GM20431 (cell line): ENCODE data around the gene PFN2.
"Not testable (repeated sequence)": the region's sequence is repeated elsewhere in the genome, so short reads cannot be mapped to it uniquely, and the experiment has no call there.

Experiments
- in situ Hi-C: fragments of 300-500 bp; cut with MseI, MboI; formaldehyde crosslinking; loops from one replicate; pipeline ENCODE4 v1.15.0; 2020; ENCODE audit warnings: low sequenced_read_pairs; ENCODE audit not compliant: unreplicated experiment

PFN2 gene, protein sequence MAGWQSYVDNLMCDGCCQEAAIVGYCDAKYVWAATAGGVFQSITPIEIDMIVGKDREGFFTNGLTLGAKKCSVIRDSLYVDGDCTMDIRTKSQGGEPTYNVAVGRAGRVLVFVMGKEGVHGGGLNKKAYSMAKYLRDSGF

DNA sequence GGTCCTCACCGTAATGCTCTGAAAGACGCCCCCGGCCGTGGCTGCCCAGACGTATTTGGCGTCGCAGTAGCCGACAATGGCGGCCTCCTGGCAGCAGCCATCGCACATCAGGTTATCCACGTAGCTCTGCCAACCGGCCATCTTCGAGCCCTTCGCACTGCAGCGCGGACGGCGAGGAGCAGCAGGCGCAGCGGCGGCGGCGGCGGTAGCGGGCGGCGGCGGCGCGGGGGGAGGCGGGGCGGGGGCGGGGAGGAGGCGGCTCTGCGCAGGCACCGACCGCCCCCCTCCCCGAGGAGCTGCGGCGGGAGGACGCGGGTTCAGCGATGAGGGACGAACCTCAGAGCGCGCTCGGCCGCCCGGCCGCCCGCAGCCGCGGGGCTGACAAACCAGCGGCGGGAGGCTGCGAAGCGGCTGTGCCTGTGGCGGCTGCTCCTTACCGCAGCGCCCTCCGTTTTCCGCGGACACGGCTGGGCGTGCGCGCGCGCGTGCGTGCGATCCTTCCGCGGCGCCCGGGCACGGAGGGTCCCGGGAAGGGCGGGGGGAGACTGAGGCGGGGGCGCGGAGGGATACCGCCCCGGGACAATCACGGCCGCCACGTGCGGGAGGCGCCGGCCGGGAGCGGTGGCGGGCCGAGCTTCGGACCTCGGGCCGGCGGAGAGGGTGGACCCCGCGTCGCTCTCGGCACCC is at the start of gene PFN2:
TSS of gene PFN2 (minus strand) at position 180 of the 687 bp plus-strand sequence. CDS start at position 141, 39 bp downstream.
- in situ Hi-C loops = loop anchor here (25.0 kb wide), 1 partner anchor 516 kb away; no protein-coding TSS in a partner anchor

DNA sequence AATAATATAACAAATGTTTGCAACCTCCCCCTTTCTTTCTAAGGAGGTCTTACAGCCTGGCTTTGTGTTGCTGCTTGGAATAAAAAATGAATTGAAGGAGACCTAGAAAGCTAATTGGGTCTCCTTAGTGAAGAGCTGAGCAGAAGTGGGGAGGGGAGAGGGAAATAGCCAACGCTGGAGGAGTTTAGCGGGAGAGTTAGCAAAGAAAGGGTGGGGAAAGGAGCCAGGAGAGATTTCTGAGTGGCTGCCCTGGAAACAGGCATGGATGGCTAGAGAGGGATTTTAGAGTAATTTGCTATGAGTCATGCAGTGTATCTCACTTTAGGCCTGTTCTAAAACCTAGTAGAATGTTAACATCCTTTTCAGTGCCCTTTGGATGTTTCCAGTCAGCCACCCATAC is 45.2 kb upstream of the PFN2 start:
- in situ Hi-C loops = no loop called here

DNA sequence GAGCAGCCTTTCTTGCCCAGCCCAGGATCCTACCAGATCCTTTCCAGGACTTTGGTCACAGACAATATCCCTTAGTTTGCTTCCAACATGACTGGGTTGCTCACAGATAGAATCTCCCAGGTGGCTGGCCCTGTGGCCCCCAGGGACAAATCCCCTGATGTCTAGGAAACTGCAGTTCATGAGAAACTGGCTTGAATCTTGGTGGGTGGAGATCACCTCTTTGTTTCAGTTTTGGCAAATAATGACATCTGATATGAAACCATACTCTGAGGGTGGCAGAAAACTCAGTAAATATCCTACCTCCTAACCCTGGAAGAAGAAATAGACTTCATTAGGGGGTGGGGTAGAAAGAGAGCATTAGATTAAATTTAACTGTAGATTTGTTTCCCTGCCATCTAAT is 44.1 kb upstream of the PFN2 start:
- in situ Hi-C loops = no loop called here

DNA sequence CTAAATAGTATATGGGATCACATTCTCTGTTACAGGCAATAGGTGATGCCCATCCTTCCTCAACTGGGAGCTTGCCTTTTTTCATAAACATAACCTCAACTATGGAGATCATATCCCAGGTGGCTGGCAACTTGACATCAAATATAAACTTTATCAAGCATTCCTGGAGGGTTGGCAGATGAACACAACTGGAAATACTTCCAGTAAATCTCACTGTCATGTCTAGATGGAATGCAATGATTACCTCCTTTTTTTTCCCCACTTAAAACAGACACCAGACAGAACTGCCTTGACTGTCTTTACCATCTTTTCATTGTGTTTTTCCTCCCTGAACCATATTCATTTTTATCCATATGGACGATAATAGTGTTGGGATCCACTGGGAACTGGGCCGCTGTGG is 43.1 kb upstream of the PFN2 start:
- in situ Hi-C loops = no loop called here

DNA sequence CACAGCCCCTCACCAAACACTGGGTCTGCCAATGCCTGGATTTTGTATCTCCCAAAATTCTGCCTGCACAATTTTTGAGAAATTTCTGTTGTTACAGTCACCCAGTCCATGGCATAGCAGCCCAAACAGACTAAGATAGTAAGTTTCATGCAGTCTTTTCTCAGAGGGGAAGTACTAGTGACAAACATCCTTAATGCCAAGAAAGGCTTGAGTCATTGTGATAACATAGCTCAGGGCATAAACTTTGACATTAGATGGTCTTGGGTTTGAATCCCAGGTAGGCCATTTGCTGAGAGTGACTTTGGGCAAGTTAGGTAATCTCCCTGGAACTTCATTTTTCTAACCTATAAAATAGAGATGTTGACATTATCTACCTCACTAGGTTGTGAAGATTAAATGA is 36.1 kb upstream of the PFN2 start:
- in situ Hi-C loops = no loop called here

DNA sequence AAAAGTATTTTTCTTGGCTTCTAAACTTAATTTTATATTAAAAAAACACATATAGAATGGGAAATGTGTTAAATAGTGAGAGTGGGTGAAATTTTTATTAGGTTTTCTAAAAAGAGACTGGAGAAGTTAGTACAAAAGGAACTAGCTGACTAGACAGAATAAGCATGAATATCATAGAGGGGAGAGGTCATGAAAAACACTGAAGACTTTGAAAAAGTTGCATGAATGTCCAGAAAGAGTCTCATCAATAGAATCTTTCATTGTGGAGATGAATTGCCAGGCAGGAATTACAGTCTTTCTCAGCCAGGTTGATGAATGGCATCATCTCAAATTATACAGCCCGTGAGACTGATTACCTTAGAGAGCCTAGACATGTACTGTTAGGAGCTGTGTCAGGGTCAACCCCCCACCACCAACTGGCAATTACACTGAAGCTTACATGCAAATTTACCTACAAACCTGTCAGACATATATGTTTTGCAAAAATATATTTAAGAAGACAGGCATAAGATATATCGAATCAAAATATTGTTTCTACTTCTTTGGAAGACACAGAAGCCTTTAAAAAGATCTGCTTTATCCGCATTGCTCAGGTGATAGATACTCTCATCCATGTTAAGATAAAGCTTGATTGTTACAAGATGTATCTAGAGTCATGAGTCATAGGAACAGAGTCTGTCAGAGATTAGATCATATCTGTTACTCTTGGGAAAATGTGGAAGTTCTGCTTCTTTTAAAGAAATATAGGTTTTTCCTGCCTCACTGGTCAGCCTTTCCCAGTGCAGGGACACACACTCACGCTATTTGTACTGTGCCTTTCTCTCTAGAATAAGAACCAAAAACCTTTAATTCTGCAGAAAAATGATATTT is 34.8 kb upstream of the PFN2 start:
- in situ Hi-C loops = no loop called here

DNA sequence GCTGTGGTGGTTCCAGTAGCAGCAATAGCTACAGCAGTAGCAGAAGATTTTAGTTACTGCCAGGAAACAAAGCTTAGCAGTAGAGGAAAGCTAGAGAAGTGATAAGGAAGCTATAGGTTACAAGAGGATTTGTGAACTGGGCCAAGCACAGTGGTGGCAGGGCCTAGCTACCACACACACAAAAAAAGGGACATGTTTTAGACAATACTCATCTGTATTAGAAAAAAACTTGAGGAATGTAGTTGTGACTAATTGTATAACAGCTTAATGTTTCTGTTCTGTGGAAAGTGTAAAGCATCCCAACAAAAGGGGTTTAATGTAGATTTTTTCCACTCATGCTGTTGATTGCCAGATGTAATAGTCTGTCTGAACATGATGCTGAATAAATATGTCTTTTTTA is 29.9 kb upstream of the PFN2 start:
- in situ Hi-C loops = no loop called here

DNA sequence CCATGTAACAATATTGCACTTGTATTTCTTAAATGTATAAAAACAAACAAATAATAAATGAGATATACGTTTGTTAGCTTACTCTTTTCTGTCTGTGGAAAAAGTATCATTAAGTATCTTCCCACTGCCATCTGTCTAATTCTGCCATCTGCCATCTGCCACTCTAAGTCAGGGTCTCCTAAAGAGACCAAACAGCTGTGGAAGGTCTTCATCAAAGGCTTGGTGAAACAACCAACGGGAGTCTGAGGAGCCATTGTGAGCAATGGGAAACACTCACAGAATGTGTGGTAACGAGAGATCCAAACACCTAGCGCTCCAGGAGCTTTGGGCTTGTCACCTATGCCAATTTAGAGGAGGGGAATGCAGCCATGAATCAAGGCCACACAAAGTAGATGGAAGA is 28.7 kb upstream of the PFN2 start:
- in situ Hi-C loops = no loop called here

DNA sequence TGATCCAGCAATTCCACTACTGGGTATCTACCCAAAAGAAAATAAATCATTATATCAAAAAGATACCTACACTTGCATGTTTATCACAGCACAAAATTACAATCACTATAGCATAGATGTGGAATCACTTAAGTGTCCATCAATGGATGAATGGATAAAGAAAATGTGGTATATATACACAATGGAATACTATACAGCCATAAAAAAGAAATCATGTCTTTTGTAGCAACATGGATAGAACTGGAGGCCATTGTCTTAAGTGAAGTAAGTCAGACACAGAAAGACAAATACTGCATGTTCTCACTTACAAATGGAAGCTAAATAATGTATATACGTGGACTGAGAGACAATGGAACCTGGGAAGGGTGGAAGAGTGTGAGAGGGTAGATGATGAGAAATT is 28.3 kb upstream of the PFN2 start:
- in situ Hi-C loops = no loop called here

DNA sequence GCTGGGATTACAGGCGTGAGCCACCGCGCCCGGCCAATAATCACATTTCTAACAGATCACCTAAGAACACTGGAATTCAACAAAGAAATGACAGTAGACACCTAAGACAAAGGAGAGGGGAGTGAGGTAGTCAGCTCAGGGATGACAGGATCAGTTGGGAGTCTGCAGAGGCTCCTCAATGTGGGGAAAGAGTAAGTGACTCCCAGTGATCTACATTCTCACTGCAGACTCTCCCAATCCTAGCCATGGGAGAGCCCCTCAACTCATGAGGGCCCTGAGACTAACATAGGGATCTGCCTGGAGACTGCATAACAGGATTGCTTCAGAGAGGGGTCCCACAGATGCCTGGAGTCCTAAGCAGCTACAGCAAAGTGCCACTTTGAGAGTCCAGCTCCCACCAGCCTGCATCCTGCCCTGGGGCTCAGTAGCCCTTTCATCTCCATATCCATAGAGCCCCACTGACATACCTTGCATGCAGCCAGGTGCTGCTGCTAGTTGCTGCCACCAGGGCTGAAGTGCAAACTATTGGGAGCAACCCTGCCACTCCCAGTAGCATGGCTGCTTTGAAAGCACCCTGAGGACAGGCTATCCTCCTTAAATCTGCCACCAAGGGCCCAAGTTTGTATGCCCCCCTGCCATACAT is 21.8 kb upstream of the PFN2 start:
- in situ Hi-C loops = no loop called here

DNA sequence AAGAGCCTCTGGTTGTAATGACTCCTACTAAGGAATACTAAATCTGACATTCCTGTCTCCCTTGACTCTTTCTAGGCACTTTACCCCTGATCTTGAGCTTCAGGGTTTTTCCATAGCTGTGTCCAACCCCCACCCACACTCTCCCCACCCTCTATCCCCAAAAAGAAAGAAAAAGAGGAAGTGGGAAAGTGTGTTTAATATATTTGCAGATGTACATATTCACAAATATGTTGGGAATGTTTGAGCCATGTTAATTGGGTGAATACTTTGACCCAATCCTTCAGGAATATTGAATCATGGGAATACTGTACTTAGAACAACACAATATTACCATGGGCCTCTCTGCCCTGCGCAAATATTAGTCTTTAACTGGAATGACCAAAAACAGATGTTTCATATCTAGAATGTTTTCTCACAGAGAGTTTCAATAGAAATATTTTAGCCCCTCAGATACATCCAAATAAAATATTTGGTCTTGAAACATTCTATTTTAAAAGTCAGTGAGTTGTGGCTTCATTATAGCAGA is 19.8 kb upstream of the PFN2 start:
- in situ Hi-C loops = no loop called here

DNA sequence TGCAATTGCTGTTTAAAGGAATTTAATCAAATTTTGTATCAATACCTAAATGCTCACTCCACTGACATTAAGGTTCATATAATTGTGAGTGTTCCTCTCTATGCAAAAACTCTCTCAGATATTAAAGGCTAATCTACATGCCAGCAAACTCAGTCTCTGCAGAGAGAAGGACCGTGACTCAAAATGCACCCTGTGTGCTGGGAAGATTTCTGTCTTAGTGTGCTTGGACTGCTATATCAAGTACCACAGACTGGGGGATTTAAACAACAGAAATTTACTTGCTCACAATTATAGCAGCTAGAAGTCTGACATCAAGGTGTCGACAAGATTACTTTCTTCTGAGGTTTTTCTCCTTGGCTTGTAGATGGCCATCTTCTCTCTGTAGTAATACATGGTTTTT is 18.6 kb upstream of the PFN2 start:
- in situ Hi-C loops = no loop called here

DNA sequence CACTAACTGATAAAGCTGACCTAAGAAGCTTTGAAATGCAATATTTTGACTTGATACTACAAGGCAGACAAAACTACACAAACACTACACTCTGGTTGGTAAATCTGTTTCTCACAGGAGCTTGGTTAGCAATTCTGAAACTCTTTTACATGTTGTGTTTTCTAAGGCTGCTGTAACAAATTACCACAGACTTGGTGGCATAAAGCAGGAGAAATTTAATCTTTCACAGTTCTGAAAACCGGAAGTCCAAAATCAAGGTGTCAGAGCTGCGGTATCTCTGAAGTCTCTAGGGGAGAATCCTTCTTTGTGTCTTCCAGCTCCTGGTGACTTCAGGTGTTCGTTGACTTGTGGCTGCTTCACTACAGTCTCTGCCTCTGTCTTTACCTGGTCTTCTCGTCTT is 12.9 kb upstream of the PFN2 start:
- in situ Hi-C loops = no loop called here

DNA sequence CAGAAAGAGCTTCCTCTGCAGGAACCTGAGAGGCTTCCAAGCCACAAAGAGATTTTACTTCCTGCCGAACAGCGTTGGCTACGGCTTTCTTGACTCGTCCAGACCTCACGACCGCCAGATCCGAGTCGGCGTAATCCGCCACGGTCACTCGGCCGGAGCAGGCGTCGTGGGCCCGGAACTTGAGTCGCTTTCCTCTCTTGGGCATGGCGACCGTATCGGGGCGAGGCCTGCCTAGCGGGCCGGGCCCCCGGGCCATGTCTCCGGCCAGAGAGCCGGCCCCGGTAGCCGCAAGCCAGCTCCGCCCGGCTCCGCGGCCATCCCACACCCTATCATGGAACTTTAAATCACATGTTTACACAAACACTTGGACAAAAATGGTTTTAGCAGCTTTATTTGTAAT is 12.4 kb upstream of the PFN2 start:
- in situ Hi-C loops = not testable (repeated sequence)

DNA sequence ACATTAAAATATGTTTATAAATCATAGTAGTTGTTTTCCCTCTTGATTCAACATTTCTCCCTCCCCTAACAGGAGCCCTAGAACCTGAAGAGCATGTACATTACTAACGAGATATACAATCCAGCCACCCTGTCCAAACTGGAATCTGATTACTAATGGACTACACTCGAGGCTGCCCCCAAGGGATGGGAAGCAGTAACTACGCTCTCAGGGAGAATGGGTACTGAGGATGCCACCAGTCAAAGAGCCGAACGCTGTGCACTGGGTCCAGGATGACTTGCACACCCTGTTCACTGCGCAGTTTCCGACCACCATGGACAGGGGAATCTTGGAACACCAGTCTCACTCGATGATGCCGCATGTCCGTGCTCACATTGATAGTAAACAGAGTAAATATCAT is 11.3 kb upstream of the PFN2 start:
- in situ Hi-C loops = not testable (repeated sequence)

DNA sequence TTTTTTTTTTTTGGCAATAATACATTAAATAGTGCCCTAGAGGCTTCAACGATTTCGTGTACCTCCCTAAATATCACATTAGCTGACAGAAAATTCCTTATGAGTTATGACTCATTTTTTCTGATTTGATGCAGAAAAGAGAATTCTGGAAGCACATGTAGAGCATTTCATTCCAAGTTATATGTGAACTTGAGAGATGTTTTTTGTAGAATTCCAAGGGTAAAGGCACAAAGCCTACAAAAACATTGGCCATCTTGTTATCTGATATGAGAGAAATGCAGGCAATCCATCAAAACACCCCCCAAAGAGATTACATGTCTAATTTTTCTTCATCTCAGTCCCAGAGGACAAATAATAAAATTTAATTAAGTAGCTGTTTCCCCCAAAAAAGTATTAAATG is 6.7 kb upstream of the PFN2 start:
- in situ Hi-C loops = no loop called here

DNA sequence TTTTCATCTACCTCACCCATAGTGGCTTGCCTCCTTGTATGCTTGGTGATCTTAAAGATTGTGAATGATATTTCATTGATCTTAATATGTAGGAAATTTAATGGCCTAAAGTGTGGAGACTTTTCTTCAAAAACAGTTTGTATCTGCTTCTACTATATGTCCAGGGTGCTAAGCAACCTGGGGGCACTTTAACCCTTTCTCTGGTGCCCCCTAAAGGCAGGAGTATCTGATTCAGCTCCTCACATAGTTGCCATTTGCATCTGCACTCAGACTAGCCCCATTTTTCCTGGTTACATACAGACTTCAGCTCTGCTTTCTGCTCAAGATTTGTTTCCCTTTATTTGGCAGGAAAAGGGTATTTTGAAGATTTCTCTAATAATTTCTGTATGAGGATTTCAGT is 5.2 kb upstream of the PFN2 start:
- in situ Hi-C loops = no loop called here

DNA sequence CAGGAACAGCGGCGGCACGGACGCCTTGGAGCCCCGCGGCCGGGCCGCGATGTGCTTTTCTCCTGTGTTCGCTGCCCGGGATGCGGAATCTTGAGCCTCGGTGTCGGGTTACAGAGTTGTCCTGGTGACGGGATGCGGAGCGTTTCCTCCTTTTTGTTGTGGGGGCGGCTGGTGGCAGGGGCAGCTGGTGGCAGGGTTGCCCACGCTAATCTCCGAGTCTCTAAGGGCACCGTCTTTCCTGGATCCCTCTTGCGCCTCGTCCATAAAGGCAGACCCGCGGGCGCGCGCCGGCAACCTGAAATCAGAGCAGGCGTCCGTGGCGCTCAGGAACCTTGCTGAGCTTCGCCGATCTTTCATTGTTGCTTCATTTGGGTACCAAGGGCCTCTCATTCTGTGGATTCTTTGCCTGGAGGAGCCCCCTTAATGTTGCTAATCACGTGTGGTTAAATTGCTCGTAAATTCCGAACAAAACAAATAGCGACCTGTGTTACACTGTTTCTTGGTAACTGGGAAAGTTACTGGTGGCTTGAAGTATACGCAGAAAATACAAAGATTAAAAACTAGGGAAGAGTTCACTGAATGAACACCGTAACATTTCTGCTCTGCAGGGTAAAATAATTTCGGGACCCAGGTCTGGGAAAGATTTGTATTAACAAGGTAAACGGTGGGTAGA is 844 bp upstream of the PFN2 start:
- in situ Hi-C loops = loop anchor here (25.0 kb wide), 1 partner anchor 516 kb away; no protein-coding TSS in a partner anchor

DNA sequence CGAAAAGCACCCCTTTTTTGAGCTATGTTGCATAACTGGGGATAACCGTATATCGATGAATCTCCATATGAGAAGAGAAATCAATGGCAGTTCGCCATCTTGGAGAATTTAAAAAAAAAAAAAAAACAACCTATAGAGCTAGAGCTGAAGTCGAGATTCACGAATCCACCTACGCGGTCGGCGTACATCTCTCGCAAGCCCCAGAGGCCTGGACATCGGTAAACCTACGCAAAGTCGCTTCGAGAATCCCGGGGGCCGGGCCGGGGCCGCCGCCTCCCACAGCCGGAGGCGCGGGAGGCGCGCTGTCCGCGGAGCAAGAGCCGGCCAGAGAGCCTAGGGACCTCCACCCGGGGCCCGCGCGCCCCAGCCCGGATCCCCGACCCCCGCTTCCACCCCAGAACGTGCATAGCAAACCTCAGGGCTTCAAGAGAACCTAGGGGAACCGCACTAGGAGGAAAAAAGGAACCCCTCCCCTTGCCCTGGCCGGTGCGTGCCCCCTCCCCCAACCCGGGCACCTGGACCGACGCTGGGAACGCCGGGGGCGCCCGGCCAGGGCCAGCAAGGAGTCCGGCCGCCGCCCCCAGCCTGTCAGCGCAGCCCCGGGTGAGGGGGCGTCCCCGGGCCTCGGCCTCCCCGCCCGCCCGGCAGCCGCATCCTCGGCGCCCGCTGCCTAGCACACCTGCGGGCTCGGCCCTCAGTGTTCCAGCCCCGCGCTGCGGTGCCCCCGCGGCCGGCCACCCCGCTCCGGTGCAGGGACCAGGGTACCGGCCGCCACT is 567 bp downstream of the PFN2 start:
- in situ Hi-C loops = loop anchor here (10.0 to 25.0 kb wide), 2 partner anchors 215 to 517 kb away; no protein-coding TSS in a partner anchor
